Measurements from ENCODE around the gene SINHCAF. TPM values are rescaled to one million over a fixed set of nuclear protein-coding genes. Genes with fewer than 3 reads are reported as not detected.
A peak's percentile ranks its signal among the peaks of the same experiment; 100 is the strongest.
"Not testable (repeated sequence)": the region's sequence is repeated elsewhere in the genome, so short reads cannot be mapped to it uniquely, and the experiment has no call there.

Gene SINHCAF
- total RNA-seq, 3 donors from 2014 or later, result 46.8 to 79.2 (median 71.9) TPM

GRCh38 chr12:31248337-31248736, 77.6 kb downstream of the SINHCAF start:
- H3K9me3 ChIP-seq, result no peaks in the 10 kb centered on the region
- H3K36me3 ChIP-seq (ENCODE audit: low read depth), result no peaks in the 10 kb centered on the region
- no peak for DNase-seq
- ATAC-seq, result no peak
- intact Hi-C loops (cut with DNase I, micrococcal nuclease), result loop anchor here in 1 of 2 donors (10.0 kb wide), 1 partner anchor 404 kb away; no protein-coding TSS in a partner anchor
- TF ChIP-seq CTCF (IDR thresholded peaks at IDR 0.05), result no peak
- no peak overlapping the region for H3K4me3 ChIP-seq
- no peaks in the 10 kb centered on the region for H3K4me1 ChIP-seq (ENCODE audit: low read depth)

- H3K4me1 ChIP-seq (ENCODE audit: low read depth), result no peaks in the 10 kb centered on the region
- no peak overlapping the region for H3K4me3 ChIP-seq
- H3K9me3 ChIP-seq, result no peaks in the 10 kb centered on the region
- TF ChIP-seq CTCF (IDR thresholded peaks at IDR 0.05), result no peak
- intact Hi-C loops (cut with DNase I, micrococcal nuclease), result loop anchor here in 1 of 2 donors (10.0 kb wide), 1 partner anchor 402 kb away; no protein-coding TSS in a partner anchor
- no peak for DNase-seq
- H3K36me3 ChIP-seq (ENCODE audit: low read depth), result no peaks in the 10 kb centered on the region
- no peak for ATAC-seq
Observed at GRCh38 chr12:31246470-31246850, 79.5 kb downstream of the SINHCAF start.

GRCh38 chr12:31245822-31246469, 80.0 kb downstream of the SINHCAF start:
- H3K36me3 ChIP-seq (ENCODE audit: low read depth), result no peaks in the 10 kb centered on the region
- H3K4me3 ChIP-seq, result no peak overlapping the region
- TF ChIP-seq CTCF (IDR thresholded peaks at IDR 0.05), result no peak
- ATAC-seq (no peak), DNase-seq (no peak)
- intact Hi-C loops (cut with DNase I, micrococcal nuclease), result loop anchor here in 1 of 2 donors (10.0 kb wide), 1 partner anchor 401 kb away; no protein-coding TSS in a partner anchor
- no peaks in the 10 kb centered on the region for H3K4me1 ChIP-seq (ENCODE audit: low read depth)
- no peaks in the 10 kb centered on the region for H3K9me3 ChIP-seq

GRCh38 chr12:31242418-31242817, 83.5 kb downstream of the SINHCAF start:
- H3K4me3 ChIP-seq; DNase-seq; H3K9me3 ChIP-seq; H3K4me1 ChIP-seq (ENCODE audit: low read depth); H3K36me3 ChIP-seq (ENCODE audit: low read depth); ATAC-seq: not testable (repeated sequence)
- intact Hi-C loops (cut with DNase I, micrococcal nuclease), result loop anchor here in 1 of 2 donors (10.0 kb wide), 1 partner anchor 398 kb away; no protein-coding TSS in a partner anchor

GRCh38 chr12:31238764-31239387, 87.1 kb downstream of the SINHCAF start:
- ATAC-seq (peak; percentile 58), DNase-seq (peak in 2 of 3 donors; percentile 53 to 86)
- intact Hi-C loops (cut with DNase I, micrococcal nuclease), result loop anchor here in 1 of 2 donors (10.0 kb wide), 1 partner anchor 394 kb away; no protein-coding TSS in a partner anchor
- Histone ChIP-seq H3K4me3 (no peak overlapping the region), H3K9me3 (no peaks in the 10 kb centered on the region), H3K36me3 (ENCODE audit: low read depth) (no peaks in the 10 kb centered on the region), H3K4me1 (ENCODE audit: low read depth) (no peaks in the 10 kb centered on the region)
- peak; percentile 44 for TF ChIP-seq CTCF (IDR thresholded peaks at IDR 0.05)

- DNase-seq; H3K4me3 ChIP-seq; H3K9me3 ChIP-seq; H3K36me3 ChIP-seq (ENCODE audit: low read depth); H3K4me1 ChIP-seq (ENCODE audit: low read depth); ATAC-seq: not testable (repeated sequence)
- intact Hi-C loops (cut with DNase I, micrococcal nuclease), result loop anchor here in 1 of 2 donors (10.0 kb wide), 1 partner anchor 394 kb away; no protein-coding TSS in a partner anchor
Observed at GRCh38 chr12:31238333-31238732, 87.6 kb downstream of the SINHCAF start.
